Brain microvascular endothelial cell (primary cell): ENCODE results near the gene ROBO4.
A peak's percentile ranks its signal among the peaks of the same experiment; 100 is the strongest.

Source experiments
- DNase-seq: peaks from one replicate; pipeline ENCODE4 v3.0.0-alpha.2; 2020
- H3K27ac ChIP-seq: fragments of 250-450 bp; sonication (Bioruptor Pico); 2 replicates; pipeline ENCODE4 v1.5.1; 2020; ENCODE audit warnings: mild to moderate bottlenecking, moderate library complexity
- H3K27me3 ChIP-seq: fragments of 250-450 bp; sonication (Bioruptor Pico); replicated peaks from 2 replicates; pipeline ENCODE4 v1.5.1; 2020; ENCODE audit warnings: mild to moderate bottlenecking
- H3K36me3 ChIP-seq: fragments of 250-450 bp; sonication (Bioruptor Pico); replicated peaks from 2 replicates; pipeline ENCODE4 v1.5.1; 2020; ENCODE audit warnings: mild to moderate bottlenecking
- H3K4me3 ChIP-seq: 2 replicates; pipeline ENCODE4 v1.5.1; 2011; ENCODE audit warnings: low read depth, mild to moderate bottlenecking, control low read depth, low read length, moderate library complexity
- in situ Hi-C: cut with HindIII; loops from 2 replicates; pipeline ENCODE4 v1.10.0; 2017; ENCODE audit warnings: low sequenced_read_pairs, low pct_ligation_motif_present
- TF ChIP-seq, protein P1 (sequence below): IDR thresholded peaks from 2 replicates; pipeline ENCODE4 v1.5.1; 2011; ENCODE audit warnings: low read depth, mild to moderate bottlenecking, moderate library complexity, low read length, control low read depth, inconsistent platforms; ENCODE audit errors: missing control alignments

Gene ROBO4

GRCh38 chr11:124917115-124917637 is 19.5 kb upstream of the ROBO4 start:
- no peaks in the 10 kb centered on the region for H3K27me3 ChIP-seq
- DNase-seq, result no peak
- TF ChIP-seq, protein P1, sequence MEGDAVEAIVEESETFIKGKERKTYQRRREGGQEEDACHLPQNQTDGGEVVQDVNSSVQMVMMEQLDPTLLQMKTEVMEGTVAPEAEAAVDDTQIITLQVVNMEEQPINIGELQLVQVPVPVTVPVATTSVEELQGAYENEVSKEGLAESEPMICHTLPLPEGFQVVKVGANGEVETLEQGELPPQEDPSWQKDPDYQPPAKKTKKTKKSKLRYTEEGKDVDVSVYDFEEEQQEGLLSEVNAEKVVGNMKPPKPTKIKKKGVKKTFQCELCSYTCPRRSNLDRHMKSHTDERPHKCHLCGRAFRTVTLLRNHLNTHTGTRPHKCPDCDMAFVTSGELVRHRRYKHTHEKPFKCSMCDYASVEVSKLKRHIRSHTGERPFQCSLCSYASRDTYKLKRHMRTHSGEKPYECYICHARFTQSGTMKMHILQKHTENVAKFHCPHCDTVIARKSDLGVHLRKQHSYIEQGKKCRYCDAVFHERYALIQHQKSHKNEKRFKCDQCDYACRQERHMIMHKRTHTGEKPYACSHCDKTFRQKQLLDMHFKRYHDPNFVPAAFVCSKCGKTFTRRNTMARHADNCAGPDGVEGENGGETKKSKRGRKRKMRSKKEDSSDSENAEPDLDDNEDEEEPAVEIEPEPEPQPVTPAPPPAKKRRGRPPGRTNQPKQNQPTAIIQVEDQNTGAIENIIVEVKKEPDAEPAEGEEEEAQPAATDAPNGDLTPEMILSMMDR, result no peak
- H3K36me3 ChIP-seq, result no peaks in the 10 kb centered on the region
- no peak overlapping the region for H3K4me3 ChIP-seq
- H3K27ac ChIP-seq, result no peak overlapping the region
- in situ Hi-C loops, result no loop called here

DNA sequence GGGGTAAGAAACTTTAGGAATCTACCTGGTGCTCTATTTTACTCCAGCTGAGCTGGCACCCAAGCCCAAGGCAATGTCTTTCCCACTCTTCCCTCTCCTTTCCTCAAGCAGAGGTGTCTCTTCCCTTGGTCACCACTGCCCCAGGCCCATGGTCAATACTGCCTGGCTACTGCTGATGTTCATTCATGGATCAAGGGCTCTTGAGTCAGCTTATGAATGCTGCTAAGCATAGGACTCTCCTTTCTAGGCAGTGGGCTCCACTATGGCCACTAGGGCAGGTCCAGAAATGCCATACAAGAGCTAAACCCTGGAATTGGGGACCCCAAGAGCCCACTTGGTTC is 18.7 kb upstream of the ROBO4 start:
- Histone ChIP-seq H3K36me3 (no peaks in the 10 kb centered on the region), H3K4me3 (no peak overlapping the region), H3K27me3 (no peaks in the 10 kb centered on the region), H3K27ac (no peak overlapping the region)
- TF ChIP-seq, protein P1, result no peak
- no peak for DNase-seq
- in situ Hi-C loops, result no loop called here

GRCh38 chr11:124915541-124916369 is 18.1 kb upstream of the ROBO4 start:
- Histone ChIP-seq H3K4me3 (no peak overlapping the region), H3K27me3 (no peaks in the 10 kb centered on the region), H3K36me3 (no peaks in the 10 kb centered on the region), H3K27ac (peak overlapping the region; percentile 37)
- DNase-seq, result peak; percentile 66
- in situ Hi-C loops, result no loop called here
- TF ChIP-seq, protein P1, result no peak

DNA sequence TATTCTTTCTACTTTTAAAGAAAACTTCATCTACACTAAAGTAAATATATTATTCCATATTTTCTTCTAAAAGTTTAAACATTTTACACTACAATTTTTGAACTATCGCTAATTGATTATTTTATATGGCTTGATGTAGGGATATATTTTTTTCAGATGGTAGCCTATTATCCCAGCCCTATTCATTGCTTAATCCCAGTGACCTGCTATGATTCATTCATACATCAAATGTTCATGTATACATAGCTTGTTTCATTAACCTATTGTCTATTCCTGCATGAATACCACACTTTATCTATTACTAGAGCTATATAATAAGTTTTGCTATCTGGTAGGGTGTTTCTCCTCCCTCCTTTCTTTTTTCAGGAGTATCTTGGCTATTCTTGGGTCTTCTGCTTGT is 5.0 kb upstream of the ROBO4 start:
- no peak for DNase-seq
- Histone ChIP-seq H3K27me3 (no peaks in the 10 kb centered on the region), H3K4me3 (no peak overlapping the region), H3K36me3 (no peaks in the 10 kb centered on the region), H3K27ac (no peak overlapping the region)
- in situ Hi-C loops, result no loop called here
- TF ChIP-seq, protein P1, result no peak

- TF ChIP-seq, protein P1, result no peak
- H3K27ac ChIP-seq, result peak overlapping the region; percentile 81
- in situ Hi-C loops, result no loop called here
- no peaks in the 10 kb centered on the region for H3K36me3 ChIP-seq
- no peaks in the 10 kb centered on the region for H3K27me3 ChIP-seq
- H3K4me3 ChIP-seq, result no peak overlapping the region
- peak; percentile 89 for DNase-seq
Observed at GRCh38 chr11:124900464-124900863, 2.8 kb upstream of the ROBO4 start.
